ENCODE data around the gene TMEM115. TPM values are rescaled to one million over a fixed set of nuclear protein-coding genes. Genes with fewer than 3 reads are reported as not detected.

Gene TMEM115
- total RNA-seq, 2 experiments from 2014 or later: 13.1 to 16.1 TPM

DNA sequence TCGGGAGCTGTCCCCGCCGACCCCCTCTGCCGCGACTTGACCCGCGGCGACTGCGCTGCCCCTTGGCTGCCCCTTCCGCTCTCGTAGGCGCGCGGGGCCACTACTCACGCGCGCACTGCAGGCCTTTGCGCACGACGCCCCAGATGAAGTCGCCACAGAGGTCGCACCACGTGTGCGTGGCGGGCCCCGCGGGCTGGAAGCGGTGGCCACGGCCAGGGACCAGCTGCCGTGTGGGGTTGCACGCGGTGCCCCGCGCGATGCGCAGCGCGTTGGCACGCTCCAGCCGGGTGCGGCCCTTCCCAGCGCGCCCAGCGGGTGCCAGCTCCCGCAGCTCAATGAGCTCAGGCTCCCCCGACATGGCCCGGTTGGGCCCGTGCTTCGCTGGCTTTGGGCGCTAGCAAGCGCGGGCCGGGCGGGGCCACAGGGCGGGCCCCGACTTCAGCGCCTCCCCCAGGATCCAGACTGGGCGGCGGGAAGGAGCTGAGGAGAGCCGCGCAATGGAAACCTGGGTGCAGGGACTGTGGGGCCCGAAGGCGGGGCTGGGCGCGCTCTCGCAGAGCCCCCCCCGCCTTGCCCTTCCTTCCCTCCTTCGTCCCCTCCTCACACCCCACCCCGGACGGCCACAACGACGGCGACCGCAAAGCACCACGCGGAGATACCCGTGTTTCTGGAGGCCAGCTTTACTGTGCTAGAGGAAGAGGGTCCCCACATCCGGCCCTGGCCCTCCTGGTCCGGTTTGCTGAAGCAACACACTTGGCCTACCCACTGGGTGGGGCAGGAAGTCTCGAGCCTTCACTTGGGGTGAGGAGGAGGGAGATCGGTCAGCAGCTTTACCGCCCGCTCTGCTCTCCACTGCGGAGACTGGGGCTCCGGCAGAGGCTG, 18.6 kb downstream of the TMEM115 start, which contains the start of gene RASSF1:
RASSF1 (minus strand) TSS at position 389 of the 882 bp plus-strand sequence; CDS start at position 358, 31 bp downstream.
- peak within 1 kb of the TSS; percentile 83 for H3K4me3 Mint-ChIP-seq
- peaks cover 30% of the 10 kb centered on the region for H3K4me1 Mint-ChIP-seq
- H3K27me3 Mint-ChIP-seq: no peaks in the 10 kb centered on the region
- peak; percentile 84 for DNase-seq
- peaks cover 31% of the 10 kb centered on the region for H3K36me3 Mint-ChIP-seq (ENCODE audit: low read depth)
- peak within 1 kb of the TSS; percentile 91 for H3K27ac Mint-ChIP-seq
- ChIA-PET CTCF (interaction anchor here (0.6 to 1.5 kb wide), 7 partner anchors 9 to 212 kb away, joined by 3 to 8 read pairs (median 3); partner anchors contain the start of genes CYB561D2, LSMEM2, NPRL2 and TUSC2), POLR2A (interaction anchor here (0.5 to 1.6 kb wide), 8 partner anchors 10 to 1925 kb away, joined by 3 to 7 read pairs (median 3); partner anchors contain the start of genes CYB561D2, HYAL3, NAA80 and NPRL2)
- ATAC-seq: peak; percentile 42
- H3K9me3 Mint-ChIP-seq (ENCODE audit: low read depth): no peaks in the 10 kb centered on the region
- intact Hi-C loops (cut with DNase I, micrococcal nuclease): no loop called here

DNA sequence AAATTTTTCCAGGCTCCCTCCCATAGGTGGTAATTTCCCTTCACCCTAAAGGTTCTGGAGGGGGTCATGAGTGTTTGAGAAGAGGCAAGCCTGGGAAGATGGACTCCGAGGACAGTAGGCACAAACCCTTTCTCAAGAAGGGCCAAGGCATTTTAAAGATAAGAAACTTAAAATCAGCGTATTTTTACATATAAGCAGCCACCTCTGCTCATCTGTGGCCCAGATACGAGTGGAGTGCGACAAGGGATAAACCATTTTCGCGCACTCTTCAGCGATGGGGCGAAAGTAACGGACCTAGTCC, 19.2 kb downstream of the TMEM115 start:
- Mint-ChIP-seq H3K27ac (peak overlapping the region; percentile 91), H3K4me1 (peaks cover 35% of the 10 kb centered on the region), H3K4me3 (peak overlapping the region; percentile 83), H3K9me3 (ENCODE audit: low read depth) (no peaks in the 10 kb centered on the region), H3K27me3 (no peaks in the 10 kb centered on the region), H3K36me3 (ENCODE audit: low read depth) (peaks cover 37% of the 10 kb centered on the region)
- DNase-seq (no peak), ATAC-seq (no peak)
- POLR2A ChIA-PET: interaction anchor here (0.8 to 1.6 kb wide), 6 partner anchors 10 to 1926 kb away, joined by 3 to 7 read pairs (median 3); partner anchors contain the start of genes CYB561D2, HYAL3, NAA80 and NPRL2
- intact Hi-C loops (cut with DNase I, micrococcal nuclease): no loop called here
- CTCF ChIA-PET: interaction anchor here (0.7 to 1.5 kb wide), 3 partner anchors 9 to 12 kb away, joined by 3 to 8 read pairs (median 3); partner anchors contain the start of genes CYB561D2, NPRL2 and TUSC2

DNA sequence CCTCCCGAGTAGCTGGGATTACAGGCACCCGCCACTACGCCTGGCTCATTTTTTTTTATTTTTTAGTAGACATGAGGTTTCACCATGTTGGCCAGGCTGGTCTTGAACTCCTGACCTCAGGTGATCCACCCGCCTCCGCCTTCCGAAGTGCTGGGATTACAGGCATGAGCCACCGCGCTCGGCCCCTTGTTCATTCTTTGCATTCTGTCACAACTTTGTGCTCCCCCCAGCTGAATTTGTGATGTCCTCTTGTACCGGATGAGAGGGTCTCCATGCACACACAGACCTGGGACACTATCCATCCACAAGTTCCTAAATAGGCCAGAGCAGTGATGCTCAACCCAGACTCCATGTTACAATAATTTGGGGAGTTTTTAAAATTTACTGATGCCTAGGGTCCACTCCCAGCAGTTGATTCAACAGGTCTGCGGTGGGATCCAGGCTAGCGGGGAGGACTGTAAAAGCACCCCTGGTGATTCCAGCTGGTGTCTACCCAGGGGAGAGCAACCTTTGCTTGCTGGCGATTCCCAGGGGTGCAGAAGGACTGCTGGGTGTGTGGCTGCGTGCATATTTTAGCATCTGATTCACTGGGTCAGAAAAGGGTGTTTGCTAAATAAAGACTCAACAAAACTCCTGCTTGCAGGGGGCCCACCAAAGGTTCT, 19.7 kb downstream of the TMEM115 start:
- intact Hi-C loops (cut with DNase I, micrococcal nuclease): loop anchor here (5.0 to 10.0 kb wide), 3 partner anchors 273 to 1938 kb away; partner anchors contain the start of genes CISH (in 1 of the 2), TEX264 (in 1 of the 2) and WDR82 (in 1 of the 2)

DNA sequence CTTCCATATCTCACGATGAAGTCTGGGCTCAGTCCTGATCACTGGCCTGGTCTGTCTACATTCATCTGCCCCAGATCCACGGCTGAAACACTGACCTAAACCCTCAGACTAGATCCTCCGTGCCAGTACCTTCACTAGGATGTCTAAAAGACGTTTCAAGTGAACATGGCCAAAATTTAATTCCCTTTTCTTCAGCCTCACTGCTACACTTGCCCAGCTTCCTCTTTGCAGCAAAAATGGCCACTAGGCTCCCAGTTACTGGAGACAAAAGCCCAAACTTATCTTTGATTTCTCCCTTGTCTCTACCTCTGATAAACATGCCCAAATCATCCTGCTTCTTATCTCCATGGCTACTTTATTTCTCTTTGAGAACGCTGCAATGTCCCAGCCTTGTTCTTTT, 20.4 kb downstream of the TMEM115 start:
- ATAC-seq (no peak), DNase-seq (no peak)
- no peaks in the 10 kb centered on the region for H3K27me3 Mint-ChIP-seq
- peaks cover 47% of the 10 kb centered on the region for H3K36me3 Mint-ChIP-seq (ENCODE audit: low read depth)
- intact Hi-C loops (cut with DNase I, micrococcal nuclease): loop anchor here (5.0 to 10.0 kb wide), 3 partner anchors 273 to 1938 kb away; partner anchors contain the start of genes CISH (in 1 of the 2), TEX264 (in 1 of the 2) and WDR82 (in 1 of the 2)
- ChIA-PET POLR2A (interaction anchor here (0.6 kb wide), 1 partner anchor 267 kb away, joined by 3 read pairs; no protein-coding TSS in a partner anchor), CTCF (interaction anchor here (1.1 to 3.3 kb wide), 4 partner anchors 11 to 92 kb away, joined by 4 to 17 read pairs (median 4); partner anchors contain the start of genes CYB561D2, NPRL2 and TUSC2)
- H3K27ac Mint-ChIP-seq: peak overlapping the region; percentile 91
- peaks cover 44% of the 10 kb centered on the region for H3K4me1 Mint-ChIP-seq
- H3K4me3 Mint-ChIP-seq: peak overlapping the region; percentile 83
- no peaks in the 10 kb centered on the region for H3K9me3 Mint-ChIP-seq (ENCODE audit: low read depth)

More for the DNA sequence above, 19.7 kb downstream of the TMEM115 start:
- Mint-ChIP-seq H3K27ac (peak overlapping the region; percentile 91), H3K27me3 (no peaks in the 10 kb centered on the region), H3K4me3 (peak overlapping the region; percentile 83), H3K4me1 (peaks cover 38% of the 10 kb centered on the region), H3K9me3 (ENCODE audit: low read depth) (no peaks in the 10 kb centered on the region), H3K36me3 (ENCODE audit: low read depth) (peaks cover 41% of the 10 kb centered on the region)
- ChIA-PET POLR2A (interaction anchor here (0.6 to 1.6 kb wide), 3 partner anchors 18 to 266 kb away, joined by 3 to 6 read pairs (median 5); no protein-coding TSS in a partner anchor), CTCF (interaction anchor here (1.2 to 3.3 kb wide), 4 partner anchors 11 to 93 kb away, joined by 4 to 17 read pairs (median 6); partner anchors contain the start of genes CYB561D2, NPRL2 and TUSC2)
- DNase-seq (no peak), ATAC-seq (no peak)

DNA sequence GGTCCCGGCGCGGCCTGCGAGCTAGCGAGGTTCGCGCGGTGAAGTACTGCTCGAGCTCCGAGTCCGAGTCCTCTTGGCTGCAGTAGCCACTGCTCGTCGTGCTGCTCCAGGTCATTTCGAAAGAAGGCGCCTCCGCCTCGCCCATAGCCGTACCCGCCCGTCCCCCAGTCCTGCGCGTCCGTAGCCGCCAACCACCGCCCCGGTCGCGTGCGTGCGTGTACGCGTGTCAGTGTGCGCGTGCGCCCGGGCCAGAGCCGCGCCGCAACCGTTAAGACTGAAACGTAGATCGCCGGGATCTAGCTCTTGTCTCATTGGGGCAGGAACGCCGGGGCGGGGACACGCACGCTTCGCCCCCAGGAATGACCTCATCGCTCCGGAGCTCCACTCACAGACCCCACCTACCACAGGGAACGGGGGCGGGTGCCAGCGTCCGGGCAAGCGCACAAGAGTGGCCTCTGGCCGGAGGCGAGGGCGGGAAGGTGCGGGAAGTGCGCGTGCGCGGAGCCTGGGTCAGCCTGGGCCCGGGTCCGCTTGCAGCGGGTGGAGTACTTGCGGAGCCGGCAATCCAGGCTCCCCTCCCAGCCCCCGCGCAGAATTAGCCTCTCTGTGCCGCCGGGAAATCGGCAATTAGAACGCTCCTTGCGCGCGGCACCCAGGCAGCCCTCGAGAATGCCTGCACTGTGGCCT, 22.0 kb downstream of the TMEM115 start:
- ATAC-seq: peak; percentile 82
- peaks cover 50% of the 10 kb centered on the region for H3K4me1 Mint-ChIP-seq
- ChIA-PET POLR2A (interaction anchor here (0.6 to 2.6 kb wide), 20 partner anchors 8 to 274 kb away, joined by 3 to 20 read pairs (median 3); partner anchors contain the start of genes CISH, CYB561D2, GNAI2 and HEMK1), CTCF (interaction anchor here (0.6 to 3.3 kb wide), 16 partner anchors 9 to 1330 kb away, joined by 3 to 27 read pairs (median 4); partner anchors contain the start of genes CYB561D2, HYAL2, HYAL3 and IFRD2)
- H3K27ac Mint-ChIP-seq: peak overlapping the region; percentile 91
- H3K4me3 Mint-ChIP-seq: peak overlapping the region; percentile 83
- H3K9me3 Mint-ChIP-seq (ENCODE audit: low read depth): no peaks in the 10 kb centered on the region
- DNase-seq: peak; percentile 99
- H3K27me3 Mint-ChIP-seq: no peaks in the 10 kb centered on the region
- H3K36me3 Mint-ChIP-seq (ENCODE audit: low read depth): peaks cover 57% of the 10 kb centered on the region
- intact Hi-C loops (cut with DNase I, micrococcal nuclease): loop anchor here (1.0 to 10.0 kb wide), 16 partner anchors 9 to 1940 kb away; partner anchors contain the start of genes CYB561D2 (in 2 of the 2), HYAL3 (in 2 of the 2), NAA80 (in 2 of the 2) and NPRL2 (in 2 of the 2)

DNA sequence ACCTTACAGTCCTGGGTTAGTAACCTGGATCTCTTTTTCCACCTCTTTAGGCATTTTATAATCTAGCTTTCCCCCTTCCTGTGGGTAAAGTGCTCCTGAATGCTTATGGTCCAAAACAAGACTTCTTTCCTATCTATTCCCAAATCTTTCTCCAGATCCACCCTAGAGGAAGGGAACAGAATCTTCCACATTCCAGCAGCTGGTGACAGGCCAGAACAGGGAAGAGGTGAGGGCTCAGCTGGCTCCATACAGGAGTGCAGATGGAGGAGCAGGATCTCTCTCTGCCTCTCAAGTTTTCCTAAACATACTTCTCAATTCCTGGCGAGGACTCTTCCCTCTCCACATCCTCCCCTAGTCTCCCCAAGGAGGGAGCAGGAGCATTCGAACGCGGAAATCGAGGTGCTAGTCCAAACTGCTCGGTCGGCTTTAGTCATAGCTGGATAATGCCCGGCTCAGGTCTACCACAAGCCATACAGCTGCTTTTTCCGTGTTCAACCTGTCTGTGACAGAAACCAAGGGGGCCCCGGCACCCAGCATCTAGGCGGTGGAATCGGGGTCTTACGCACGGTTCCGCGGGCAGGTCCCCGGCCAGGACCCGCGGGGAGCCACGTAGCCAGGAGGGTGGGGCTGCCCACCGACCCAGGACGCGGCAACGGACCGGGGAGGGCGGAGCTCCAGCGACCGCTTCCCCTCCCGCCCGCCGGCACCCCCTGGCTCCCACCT, 22.7 kb downstream of the TMEM115 start:
- ChIA-PET CTCF (interaction anchor here (0.6 to 3.3 kb wide), 17 partner anchors 8 to 1330 kb away, joined by 3 to 27 read pairs (median 4); partner anchors contain the start of genes CYB561D2, HYAL2, HYAL3 and NAA80), POLR2A (interaction anchor here (0.6 to 2.6 kb wide), 19 partner anchors 8 to 1373 kb away, joined by 3 to 20 read pairs (median 4); partner anchors contain the start of genes CISH, CYB561D2, HEMK1 and HYAL3)
- H3K36me3 Mint-ChIP-seq (ENCODE audit: low read depth): peaks cover 63% of the 10 kb centered on the region
- no peaks in the 10 kb centered on the region for H3K27me3 Mint-ChIP-seq
- ATAC-seq (peak; percentile 25), DNase-seq (no peak)
- intact Hi-C loops (cut with DNase I, micrococcal nuclease): loop anchor here (1.0 to 10.0 kb wide), 16 partner anchors 8 to 1941 kb away; partner anchors contain the start of genes CYB561D2 (in 2 of the 2), HYAL3 (in 2 of the 2), NAA80 (in 2 of the 2) and NPRL2 (in 2 of the 2)
- H3K4me1 Mint-ChIP-seq: peaks cover 50% of the 10 kb centered on the region
- H3K9me3 Mint-ChIP-seq (ENCODE audit: low read depth): no peaks in the 10 kb centered on the region
- peak overlapping the region; percentile 83 for H3K4me3 Mint-ChIP-seq
- H3K27ac Mint-ChIP-seq: peak overlapping the region; percentile 94

DNA sequence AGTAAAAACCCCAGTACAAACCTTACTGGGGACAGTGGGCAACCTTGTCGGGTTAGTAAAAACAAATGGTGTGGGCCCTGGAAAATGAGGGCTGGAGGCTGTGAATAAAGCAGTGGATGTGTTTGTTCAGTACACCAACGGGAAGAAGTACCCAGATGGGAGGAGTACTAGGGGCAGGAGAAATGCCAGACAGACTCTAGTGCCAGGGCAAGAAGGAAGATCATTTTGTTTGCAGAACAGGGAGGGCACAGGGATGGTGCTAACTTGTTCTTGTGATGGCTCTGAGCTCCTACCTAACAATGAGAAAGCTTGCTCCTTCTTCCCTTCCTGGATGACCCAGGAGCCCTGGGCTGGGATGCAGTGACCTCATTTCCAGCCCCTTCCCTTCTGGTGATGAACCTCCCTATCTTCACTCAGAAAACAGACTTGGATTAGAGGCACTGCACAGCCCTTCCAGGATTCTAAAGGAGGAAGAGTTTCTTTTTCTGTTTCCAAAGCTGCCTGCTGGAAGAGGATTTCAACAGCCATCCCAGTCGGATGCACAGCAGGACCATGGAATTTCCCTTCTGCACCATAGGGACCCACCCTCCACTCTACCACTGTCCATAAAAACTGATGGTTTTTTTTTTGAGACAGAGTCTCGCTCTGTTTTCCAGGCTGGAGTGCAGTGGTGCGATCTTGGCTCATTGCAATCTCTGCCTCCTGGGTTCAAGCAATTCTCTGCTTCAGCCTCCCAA, 24.8 kb downstream of the TMEM115 start:
- peak overlapping the region; percentile 51 for H3K4me3 Mint-ChIP-seq
- peaks cover 73% of the 10 kb centered on the region for H3K36me3 Mint-ChIP-seq (ENCODE audit: low read depth)
- H3K27ac Mint-ChIP-seq: peak overlapping the region; percentile 84
- no peaks in the 10 kb centered on the region for H3K27me3 Mint-ChIP-seq
- intact Hi-C loops (cut with DNase I, micrococcal nuclease): loop anchor here (5.0 to 10.0 kb wide), 3 partner anchors 278 to 1943 kb away; partner anchors contain the start of genes CISH (in 1 of the 2), TEX264 (in 1 of the 2) and WDR82 (in 1 of the 2)
- H3K9me3 Mint-ChIP-seq (ENCODE audit: low read depth): no peaks in the 10 kb centered on the region
- peaks cover 38% of the 10 kb centered on the region for H3K4me1 Mint-ChIP-seq
- ChIA-PET CTCF (interaction anchor here (0.6 to 1.5 kb wide), 8 partner anchors 10 to 1241 kb away, joined by 3 to 6 read pairs (median 3); partner anchors contain the start of genes CYB561D2, HYAL3, NAA80 and NPRL2), POLR2A (interaction anchor here (0.7 to 1.1 kb wide), 2 partner anchors 13 to 43 kb away, joined by 3 to 11 read pairs; no protein-coding TSS in a partner anchor)
- DNase-seq: no peak
- no peak for ATAC-seq

DNA sequence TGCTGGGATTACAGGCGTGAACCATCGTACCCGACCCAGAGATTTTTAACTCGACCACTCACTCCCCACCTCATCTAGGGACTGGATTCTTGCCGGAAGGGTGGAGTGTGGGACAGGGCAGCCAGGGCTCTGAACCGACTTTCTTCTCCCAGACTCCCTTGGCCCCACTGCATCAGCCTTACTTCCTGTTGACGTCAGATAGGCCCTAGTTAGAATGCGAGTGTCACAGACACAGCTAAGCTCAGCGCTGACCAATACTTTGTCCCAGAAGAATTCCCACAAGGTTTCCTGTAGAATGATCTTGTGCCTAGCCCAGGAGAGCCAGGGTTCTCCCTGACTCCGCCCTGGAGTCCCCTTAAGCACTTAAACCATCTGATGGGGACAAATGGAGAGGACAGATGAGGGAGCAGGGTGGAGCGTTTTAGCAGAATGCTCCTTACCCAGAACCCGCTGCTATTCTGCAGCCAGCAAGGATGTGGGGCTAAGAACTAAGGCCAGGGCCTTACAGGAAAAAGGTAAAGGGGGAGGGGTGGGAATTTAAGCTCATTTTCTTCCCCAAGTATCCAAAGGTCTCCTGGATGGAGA, 25.5 kb downstream of the TMEM115 start:
- intact Hi-C loops (cut with DNase I, micrococcal nuclease): loop anchor here in 1 of 2 experiments (10.0 kb wide), 1 partner anchor 1341 kb away; the partner anchor contains the start of gene TEX264
- Mint-ChIP-seq H3K4me1 (peaks cover 35% of the 10 kb centered on the region), H3K36me3 (ENCODE audit: low read depth) (peaks cover 72% of the 10 kb centered on the region), H3K27ac (peak overlapping the region; percentile 84), H3K4me3 (peak overlapping the region; percentile 51), H3K27me3 (no peaks in the 10 kb centered on the region), H3K9me3 (ENCODE audit: low read depth) (no peaks in the 10 kb centered on the region)
- ChIA-PET CTCF (interaction anchor here (0.7 to 1.5 kb wide), 6 partner anchors 9 to 92 kb away, joined by 3 to 6 read pairs (median 4); partner anchors contain the start of genes CYB561D2 and NPRL2), POLR2A (interaction anchor here (0.6 to 1.1 kb wide), 2 partner anchors 14 to 1091 kb away, joined by 3 read pairs; no protein-coding TSS in a partner anchor)
- DNase-seq (no peak), ATAC-seq (no peak)

Data from activated CD4-positive, alpha-beta T cell treated with anti-CD3 and anti-CD28 coated beads for 36 hours (primary cell).